Stimulated activated CD4-positive, alpha-beta T cell treated with anti-CD3 and anti-CD28 coated beads, Interleukin-12 subunit alpha, Interleukin-12 subunit beta, amount 100 ng/mL, for 48 hours (primary cell): ENCODE data around the gene PLK2.
A peak's percentile ranks its signal among the peaks of the same experiment; 100 is the strongest.

Experiments used
- DNase-seq, 3 donors: peaks; one replicate each; pipeline ENCODE4 v3.0.0-alpha.2; 2020; ENCODE audit warnings: low read depth in 2 of 3, low spot score in 1 of 3

Gene PLK2

GRCh38 chr5:58460002-58460731 lies at the start of gene PLK2:
Gene PLK2, minus strand, starts transcription at chr5:58460086. Its CDS starts 127 bp downstream, at chr5:58459959.
- peak; percentile 65 to 87 (median 81) for DNase-seq

- DNase-seq, result no peak
These were observed 47.8 kb upstream of the PLK2 start for GRCh38 chr5:58507715-58508114.

GRCh38 chr5:58505971-58506640 lies 46.2 kb upstream of the PLK2 start:
- no peak for DNase-seq

- DNase-seq, result no peak
These were observed 45.6 kb upstream of the PLK2 start for GRCh38 chr5:58505502-58505901.

- no peak for DNase-seq
These were observed 44.9 kb upstream of the PLK2 start for GRCh38 chr5:58504766-58505165.

- no peak for DNase-seq
These were observed 43.6 kb upstream of the PLK2 start for GRCh38 chr5:58503390-58504046.

- DNase-seq, result no peak
These were observed 42.0 kb upstream of the PLK2 start for GRCh38 chr5:58501778-58502417.

- no peak for DNase-seq
These were observed 40.1 kb upstream of the PLK2 start for GRCh38 chr5:58499941-58500340.

GRCh38 chr5:58499231-58499630 lies 39.3 kb upstream of the PLK2 start:
- DNase-seq, result no peak

- no peak for DNase-seq
These were observed 38.6 kb upstream of the PLK2 start for GRCh38 chr5:58498340-58498942.

GRCh38 chr5:58497921-58498320 lies 38.0 kb upstream of the PLK2 start:
- no peak for DNase-seq

- DNase-seq, result no peak
These were observed 37.5 kb upstream of the PLK2 start for GRCh38 chr5:58497386-58497785.

- DNase-seq, result no peak
These were observed 36.6 kb upstream of the PLK2 start for GRCh38 chr5:58496488-58496887.

GRCh38 chr5:58493141-58493540 lies 33.3 kb upstream of the PLK2 start:
- no peak for DNase-seq

GRCh38 chr5:58491216-58491892 lies 31.5 kb upstream of the PLK2 start, which contains the start of gene GAPT:
Gene GAPT, plus strand, starts transcription at chr5:58491435. Its CDS starts 3,102 bp downstream, at chr5:58494537.
- DNase-seq, result no peak

GRCh38 chr5:58490402-58491050 lies 30.6 kb upstream of the PLK2 start:
- no peak for DNase-seq

- no peak for DNase-seq
These were observed 26.4 kb upstream of the PLK2 start for GRCh38 chr5:58486290-58486689.

GRCh38 chr5:58484505-58484904 lies 24.6 kb upstream of the PLK2 start:
- DNase-seq, result no peak

- DNase-seq, result no peak
These were observed 22.6 kb upstream of the PLK2 start for GRCh38 chr5:58482536-58482935.

- no peak for DNase-seq
These were observed 21.9 kb upstream of the PLK2 start for GRCh38 chr5:58481828-58482227.
